HG02981 (cell line): ENCODE results near the gene NHLRC4.

Experiments
- ATAC-seq: cut with Tn5 transposase; IDR thresholded peaks from one replicate; pipeline ENCODE4 v1.9.1; 2021; ENCODE audit warnings: mild to moderate bottlenecking, moderate library complexity; ENCODE audit not compliant: unreplicated experiment

The NHLRC4 gene

GRCh38 chr16:530111-530817 is 36.5 kb upstream of the NHLRC4 start:
- ATAC-seq = no peak

GRCh38 chr16:531494-532125 is 35.2 kb upstream of the NHLRC4 start:
- no peak for ATAC-seq

GRCh38 chr16:533391-534123 is 33.2 kb upstream of the NHLRC4 start:
- ATAC-seq = no peak

GRCh38 chr16:534135-534534 is 32.7 kb upstream of the NHLRC4 start:
- ATAC-seq = no peak

- no peak for ATAC-seq
Observed at GRCh38 chr16:534856-535445, 31.9 kb upstream of the NHLRC4 start.

GRCh38 chr16:535446-536405 is 31.1 kb upstream of the NHLRC4 start:
- no peak for ATAC-seq

- no peak for ATAC-seq
Observed at GRCh38 chr16:536746-537145, 30.1 kb upstream of the NHLRC4 start.

GRCh38 chr16:537415-538335 is 29.1 kb upstream of the NHLRC4 start:
- ATAC-seq = no peak

- ATAC-seq = no peak
Observed at GRCh38 chr16:539901-540530, 26.8 kb upstream of the NHLRC4 start.

- no peak for ATAC-seq
Observed at GRCh38 chr16:540645-541340, 26.0 kb upstream of the NHLRC4 start.

GRCh38 chr16:543301-544164 is 23.3 kb upstream of the NHLRC4 start:
- no peak for ATAC-seq

GRCh38 chr16:544517-544916 is 22.3 kb upstream of the NHLRC4 start:
- ATAC-seq = no peak

GRCh38 chr16:546909-547770 is 19.7 kb upstream of the NHLRC4 start:
- ATAC-seq = no peak

- no peak for ATAC-seq
Observed at GRCh38 chr16:548586-548985, 18.2 kb upstream of the NHLRC4 start.

GRCh38 chr16:549544-550263 is 17.1 kb upstream of the NHLRC4 start:
- ATAC-seq = no peak

GRCh38 chr16:551210-551609 is 15.6 kb upstream of the NHLRC4 start:
- ATAC-seq = no peak
